HG02970 (cell line): ENCODE data around the gene DUOXA2.
"Not testable (repeated sequence)": the region's sequence is repeated elsewhere in the genome, so short reads cannot be mapped to it uniquely, and the experiment has no call there.

ENCODE experiments used
- ATAC-seq: cut with Tn5 transposase; IDR thresholded peaks from one replicate; pipeline ENCODE4 v1.9.1; 2021; ENCODE audit warnings: mild to moderate bottlenecking, moderate library complexity, moderate number of reproducible peaks; ENCODE audit not compliant: unreplicated experiment, low FRiP score

The DUOXA2 gene

GRCh38 chr15:45094358-45094730, 19.8 kb upstream of the DUOXA2 start:
- no peak for ATAC-seq

GRCh38 chr15:45095661-45096060, 18.5 kb upstream of the DUOXA2 start:
- no peak for ATAC-seq

GRCh38 chr15:45097466-45097865, 16.7 kb upstream of the DUOXA2 start:
- ATAC-seq = no peak

DNA sequence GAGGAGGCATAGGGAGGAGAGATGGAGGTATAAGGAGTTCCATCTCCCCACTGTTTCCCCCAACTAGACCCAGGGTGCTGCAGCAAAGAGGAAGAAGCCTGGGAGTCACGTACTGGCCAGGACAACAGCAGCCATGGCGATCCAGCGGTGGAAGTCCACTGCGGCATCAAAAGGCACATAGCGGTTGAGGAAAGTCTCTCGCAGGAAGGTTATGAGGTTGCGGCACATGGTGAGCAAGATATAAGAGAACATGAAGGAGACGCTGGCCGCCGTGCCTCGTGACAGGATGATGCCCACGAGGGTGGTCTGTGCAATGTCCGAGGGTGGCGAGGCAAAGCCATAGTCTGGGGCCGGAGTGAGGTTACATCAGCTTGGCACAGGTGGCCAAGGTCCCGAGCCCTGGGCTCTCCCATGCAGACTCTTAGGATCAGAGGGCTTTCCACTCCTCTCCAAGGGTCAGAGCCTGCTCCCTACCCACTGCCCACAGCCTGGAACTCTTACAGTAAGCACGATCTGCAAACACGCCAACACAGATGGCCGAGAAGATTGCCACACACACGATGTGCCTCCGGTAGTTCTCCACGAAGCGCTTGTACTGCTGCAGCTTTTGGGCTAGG, 14.5 kb upstream of the DUOXA2 start:
- no peak for ATAC-seq

DNA sequence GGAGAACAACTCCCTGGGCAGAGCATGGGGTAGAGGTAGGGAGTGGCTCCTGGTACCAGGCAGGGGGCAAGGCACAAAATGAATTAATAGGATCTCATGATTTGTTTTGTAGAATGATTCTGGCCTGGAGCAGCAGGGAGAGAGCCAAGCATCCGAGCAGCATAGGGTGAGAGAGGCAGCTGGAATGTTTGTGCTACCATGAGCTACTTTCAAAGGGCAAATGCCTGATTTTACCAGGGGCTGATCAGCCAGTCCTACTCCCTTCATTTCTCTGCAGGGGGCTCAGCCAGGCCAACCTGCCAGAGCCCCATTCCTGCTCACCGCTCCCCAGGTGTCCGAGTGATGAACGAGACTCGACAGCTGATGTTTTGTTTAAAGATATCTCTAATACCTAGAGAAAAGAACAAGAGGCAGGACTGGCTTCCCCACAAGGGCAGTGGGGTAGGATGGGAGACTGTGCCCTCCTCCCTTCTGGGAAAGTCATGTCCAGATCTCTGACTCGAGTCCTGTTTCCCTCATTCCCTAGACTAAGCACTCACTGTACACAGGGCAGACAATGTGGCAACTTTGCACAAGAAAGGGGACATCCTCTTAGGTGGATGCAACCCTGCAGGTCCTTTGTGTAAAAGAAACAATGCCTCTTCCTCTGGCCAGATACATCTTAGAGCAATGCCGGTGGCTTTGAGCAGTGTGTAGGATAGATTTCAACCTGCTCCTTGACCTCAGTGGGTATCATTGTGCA, 13.1 kb upstream of the DUOXA2 start:
- no peak for ATAC-seq

DNA sequence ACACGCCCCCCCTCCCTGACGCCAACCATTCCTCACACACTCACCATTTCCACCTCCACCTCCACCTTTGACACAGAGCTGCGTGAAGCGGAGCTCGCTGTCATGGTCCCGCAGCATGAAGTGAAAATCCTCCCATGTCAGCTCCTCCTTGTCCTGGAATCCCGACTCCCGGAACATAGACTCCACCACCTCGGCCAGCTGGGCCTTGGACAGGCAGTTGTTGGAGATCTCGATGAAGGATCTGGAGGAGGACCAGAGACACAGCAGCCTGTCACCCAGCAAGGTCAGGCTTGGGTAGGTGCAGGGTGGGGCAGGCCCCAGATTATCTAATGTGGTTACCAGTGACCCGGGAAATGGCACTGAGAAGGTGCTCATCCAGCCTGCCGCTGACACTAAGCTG, 12.4 kb upstream of the DUOXA2 start:
- no peak for ATAC-seq

DNA sequence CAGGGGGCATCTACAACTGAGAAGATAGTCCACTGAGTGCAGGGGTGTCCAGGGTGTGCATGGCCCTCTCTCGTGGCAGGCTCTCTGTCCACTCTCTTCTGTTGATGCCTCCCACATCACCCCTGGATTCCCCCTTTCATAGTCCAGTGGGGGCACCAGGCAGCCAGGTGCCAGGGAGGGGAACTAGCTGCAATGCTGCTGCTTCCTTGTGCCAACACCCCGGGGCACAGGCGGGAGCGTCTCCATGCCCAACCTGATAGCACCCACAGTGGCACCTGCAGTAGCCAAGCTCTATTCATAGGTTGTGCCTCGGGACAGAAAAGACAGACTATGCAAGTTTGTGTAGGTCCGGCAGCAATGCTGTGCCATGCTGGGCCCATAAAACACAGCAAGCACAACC, 11.9 kb upstream of the DUOXA2 start:
- no peak for ATAC-seq

- not testable (repeated sequence) for ATAC-seq
These were observed 10.0 kb upstream of the DUOXA2 start for GRCh38 chr15:45104170-45104569.

GRCh38 chr15:45105586-45105985, 8.5 kb upstream of the DUOXA2 start:
- ATAC-seq = no peak

- ATAC-seq = no peak
These were observed 7.9 kb upstream of the DUOXA2 start for GRCh38 chr15:45106002-45106790.

DNA sequence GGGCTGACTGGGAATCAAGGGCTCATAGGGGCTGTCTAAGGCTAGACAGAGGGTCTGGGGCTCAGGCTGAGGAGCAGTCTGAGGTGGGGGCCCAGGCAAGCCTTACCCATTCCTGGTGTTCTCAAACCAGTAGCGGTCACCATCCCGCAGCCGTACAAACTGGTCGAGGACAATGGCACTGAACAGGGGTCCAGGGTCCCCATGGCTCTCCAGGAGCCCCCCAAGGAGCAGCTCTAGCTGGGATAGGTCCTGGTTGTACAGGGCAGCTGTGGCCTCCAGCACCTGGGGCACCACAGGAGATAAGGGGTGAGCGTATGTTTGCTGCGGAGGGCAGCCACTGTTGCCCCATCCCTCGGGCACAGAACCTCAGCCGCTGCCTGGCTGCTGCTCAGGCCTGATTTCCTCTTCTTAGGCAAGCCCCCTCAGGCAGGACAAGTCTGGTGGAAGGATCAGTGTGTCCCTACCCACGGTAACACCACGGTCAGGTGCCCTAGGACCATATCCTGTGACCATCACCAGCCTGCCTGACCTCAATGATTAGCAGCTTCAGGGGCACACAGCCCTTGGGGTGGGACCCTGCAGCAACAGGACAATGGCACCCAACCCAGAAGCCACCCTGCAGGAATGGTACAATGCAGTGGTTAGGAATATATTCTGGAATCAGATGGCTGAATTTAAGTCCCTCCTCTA, 6.0 kb upstream of the DUOXA2 start:
- no peak for ATAC-seq

- ATAC-seq = no peak
These were observed 3.8 kb upstream of the DUOXA2 start for GRCh38 chr15:45110256-45110820.

DNA sequence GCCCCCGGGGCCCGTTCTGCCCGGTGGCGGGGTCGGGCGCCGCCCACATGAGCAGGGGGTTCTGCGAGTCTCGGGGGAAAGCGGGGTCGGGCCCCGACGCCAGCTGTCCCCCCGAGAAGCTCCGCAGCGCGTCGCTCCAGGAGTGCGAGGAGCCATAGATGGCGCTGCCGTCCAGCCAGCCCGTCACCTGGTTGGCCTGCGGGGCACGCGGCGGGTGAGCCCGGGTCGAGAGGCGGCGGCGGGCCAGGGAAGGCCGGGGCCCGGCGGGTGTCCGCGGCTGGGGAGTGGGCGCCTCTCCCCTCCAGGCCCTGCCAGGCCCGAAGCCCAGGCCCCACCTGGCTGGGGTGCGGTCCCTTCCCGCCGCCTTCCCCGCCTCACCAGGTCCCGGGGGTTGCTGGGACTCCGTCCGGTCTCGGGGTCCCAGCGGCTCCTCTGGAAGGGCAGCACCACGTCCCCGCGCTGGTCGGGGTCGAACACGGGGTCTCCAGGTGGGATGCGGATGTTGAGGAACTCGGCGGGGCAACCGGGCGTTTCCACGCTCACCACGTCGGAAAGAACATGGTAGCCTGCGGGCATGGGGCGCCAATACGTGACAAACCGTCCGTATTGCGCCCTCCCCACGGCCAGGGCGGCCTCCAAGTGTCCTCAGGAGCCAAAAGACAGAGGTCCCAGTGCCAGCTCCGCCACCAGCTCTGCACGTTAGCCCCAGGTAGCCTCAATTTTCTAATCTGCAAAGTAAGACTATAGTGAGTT, 2.6 kb upstream of the DUOXA2 start:
- ATAC-seq = no peak

- no peak for ATAC-seq
These were observed 2.0 kb upstream of the DUOXA2 start for GRCh38 chr15:45112143-45112590.

DNA sequence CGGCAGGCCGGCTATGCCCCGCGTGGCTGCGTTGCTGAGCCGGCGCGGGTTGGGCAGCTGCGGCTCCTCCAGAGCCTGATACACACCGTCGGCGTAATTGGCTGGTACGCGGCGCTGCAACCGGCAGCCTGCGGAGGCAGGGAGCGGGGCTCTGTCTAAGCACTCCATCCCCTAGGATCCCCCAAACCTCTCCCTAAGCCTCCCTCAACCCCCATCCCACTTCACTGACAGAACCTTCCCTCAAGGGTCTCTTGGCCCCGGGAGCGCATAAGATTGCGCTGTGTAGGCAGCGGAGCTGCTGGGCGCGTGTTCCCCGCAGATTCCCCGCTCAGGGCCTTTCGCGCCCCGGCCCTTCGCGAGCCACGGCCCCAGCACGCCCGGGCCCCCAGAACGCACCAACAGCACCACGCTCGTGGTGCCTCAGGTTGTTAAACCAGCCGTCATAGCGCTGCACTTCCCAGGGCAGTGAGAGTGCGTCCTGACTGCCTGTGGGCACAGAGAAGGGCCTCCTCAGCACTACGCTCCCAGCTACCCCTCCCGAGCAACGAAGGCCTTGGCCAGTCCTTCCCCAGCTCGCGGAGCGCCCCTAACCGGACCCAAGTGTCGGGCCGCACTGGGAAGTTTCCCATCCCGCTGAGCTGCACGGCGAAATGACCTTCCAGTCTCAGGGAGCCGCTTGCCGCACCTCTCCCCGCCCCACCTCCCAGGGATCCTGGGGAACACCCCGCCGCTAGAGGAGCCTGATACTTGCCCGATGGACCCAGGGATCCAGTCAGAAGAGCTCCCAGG, 1.3 kb upstream of the DUOXA2 start:
- ATAC-seq = no peak

DNA sequence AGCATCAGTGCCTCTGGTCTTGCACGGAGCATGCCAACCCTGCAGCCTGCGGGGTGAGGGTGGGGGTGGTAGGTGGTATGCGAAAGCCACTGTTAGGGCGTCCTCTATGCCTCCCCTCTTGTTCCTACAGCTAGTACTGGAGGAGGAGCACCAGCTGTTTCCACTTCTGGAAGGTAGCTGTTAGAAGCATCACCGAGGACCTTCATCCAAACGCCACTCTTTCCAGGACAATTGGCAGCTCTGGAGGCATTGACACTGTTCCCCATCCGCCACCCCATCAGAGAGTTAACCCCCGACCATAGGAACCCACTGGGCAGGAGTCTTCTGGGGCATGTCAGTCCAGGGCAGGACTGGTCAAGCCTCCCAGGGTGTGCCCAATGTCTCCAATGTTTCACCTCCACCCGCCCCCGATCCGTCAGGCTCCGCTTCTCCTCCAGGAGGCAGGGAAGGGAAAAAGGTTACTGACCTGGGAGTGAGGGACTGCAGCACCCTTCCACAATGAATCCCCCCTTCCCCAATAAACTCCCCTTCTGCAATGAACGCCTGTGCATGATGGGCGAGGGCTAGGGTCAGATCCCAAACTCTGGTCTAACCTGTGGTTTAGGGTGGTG, 641 bp upstream of the DUOXA2 start:
- no peak for ATAC-seq

- no peak for ATAC-seq
These were observed 592 bp downstream of the DUOXA2 start for GRCh38 chr15:45114751-45115085.

GRCh38 chr15:45115312-45115820, 1.2 kb downstream of the DUOXA2 start:
- no peak for ATAC-seq
